GM21423 (cell line): ENCODE measurements around the gene CCDC198.
A peak's percentile ranks its signal among the peaks of the same experiment; 100 is the strongest.

ENCODE experiments used
- ATAC-seq: cut with Tn5 transposase; IDR thresholded peaks from one replicate; pipeline ENCODE4 v1.9.1; 2021; ENCODE audit warnings: mild to moderate bottlenecking, moderate library complexity; ENCODE audit not compliant: unreplicated experiment

Gene CCDC198, protein sequence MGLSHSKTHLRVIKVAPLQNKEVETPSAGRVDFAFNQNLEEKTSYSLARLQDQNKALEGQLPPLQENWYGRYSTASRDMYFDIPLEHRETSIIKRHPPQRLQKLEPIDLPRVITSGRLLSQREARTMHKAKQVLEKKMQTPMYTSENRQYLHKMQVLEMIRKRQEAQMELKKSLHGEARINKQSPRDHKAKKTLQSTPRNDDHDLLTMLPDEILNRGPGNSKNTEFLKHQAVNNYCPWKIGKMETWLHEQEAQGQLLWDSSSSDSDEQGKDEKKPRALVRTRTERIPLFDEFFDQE

GRCh38 chr14:57493467-57494181 lies at the start of gene CCDC198:
Gene CCDC198, minus strand, starts transcription at chr14:57493857. Its CDS starts 142 bp downstream, at chr14:57493715.
- peak; percentile 77 for ATAC-seq

- no peak for ATAC-seq
These were observed 39.6 kb upstream of the CCDC198 start for GRCh38 chr14:57533214-57533613.

GRCh38 chr14:57530571-57530970 lies 36.9 kb upstream of the CCDC198 start:
- no peak for ATAC-seq

GRCh38 chr14:57526942-57527341 lies 33.3 kb upstream of the CCDC198 start:
- no peak for ATAC-seq

DNA sequence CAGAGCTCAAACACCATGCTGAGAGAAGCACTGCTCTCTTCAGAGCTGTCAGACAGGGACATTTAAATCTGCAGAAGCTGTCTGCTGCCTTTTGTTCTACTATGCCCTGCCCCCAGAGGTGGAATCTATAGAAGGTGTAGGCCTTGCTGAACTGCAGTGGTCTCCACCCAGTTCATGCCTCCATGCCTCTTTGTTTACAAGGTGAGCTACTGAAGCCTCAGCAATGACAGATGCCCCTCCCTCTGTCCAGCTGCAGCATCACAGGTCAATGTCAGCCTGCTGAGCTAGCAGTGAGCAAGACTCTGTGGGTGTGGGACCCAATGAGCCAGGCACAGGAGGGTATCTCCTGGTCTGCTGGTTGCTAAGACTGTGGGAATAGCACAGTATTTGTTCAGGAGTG lies 25.4 kb upstream of the CCDC198 start:
- ATAC-seq: no peak

DNA sequence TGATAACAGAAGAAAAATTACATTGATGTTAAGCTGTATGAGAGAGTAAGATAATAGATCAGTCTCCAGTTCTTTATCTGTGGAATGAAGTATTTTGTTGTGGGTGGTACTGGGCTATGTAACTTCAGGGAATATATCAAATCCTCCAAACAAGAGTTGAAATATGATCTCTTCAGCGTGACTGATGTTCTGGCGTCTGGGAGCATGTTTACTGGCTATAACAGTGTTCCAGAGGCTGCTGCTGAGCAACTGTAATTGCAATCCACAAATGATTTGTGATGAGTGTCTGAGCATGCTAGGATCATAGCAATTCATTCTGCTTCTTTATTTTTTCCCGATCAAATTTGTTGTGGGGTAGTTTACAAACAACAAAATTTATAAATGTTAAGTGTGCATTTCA lies 18.6 kb upstream of the CCDC198 start:
- ATAC-seq: no peak

DNA sequence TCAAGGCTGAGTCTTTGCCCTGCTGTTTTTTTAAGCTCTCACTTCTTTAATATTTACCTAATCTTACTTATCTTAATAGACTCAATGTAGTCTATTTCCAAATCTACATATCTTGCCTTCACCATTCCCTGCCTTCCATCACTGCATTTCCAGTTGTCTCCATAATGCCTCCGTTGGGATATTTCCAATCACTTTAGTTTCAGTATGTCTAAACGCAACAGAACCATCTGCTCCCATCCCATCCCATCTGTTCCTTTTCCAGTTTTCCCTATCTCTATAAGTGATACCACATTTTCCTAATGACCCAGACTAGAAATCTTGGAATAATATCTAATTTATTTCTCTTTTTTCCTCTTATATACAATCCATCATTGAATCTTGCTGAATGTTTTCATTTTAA lies 15.1 kb upstream of the CCDC198 start:
- ATAC-seq: no peak

DNA sequence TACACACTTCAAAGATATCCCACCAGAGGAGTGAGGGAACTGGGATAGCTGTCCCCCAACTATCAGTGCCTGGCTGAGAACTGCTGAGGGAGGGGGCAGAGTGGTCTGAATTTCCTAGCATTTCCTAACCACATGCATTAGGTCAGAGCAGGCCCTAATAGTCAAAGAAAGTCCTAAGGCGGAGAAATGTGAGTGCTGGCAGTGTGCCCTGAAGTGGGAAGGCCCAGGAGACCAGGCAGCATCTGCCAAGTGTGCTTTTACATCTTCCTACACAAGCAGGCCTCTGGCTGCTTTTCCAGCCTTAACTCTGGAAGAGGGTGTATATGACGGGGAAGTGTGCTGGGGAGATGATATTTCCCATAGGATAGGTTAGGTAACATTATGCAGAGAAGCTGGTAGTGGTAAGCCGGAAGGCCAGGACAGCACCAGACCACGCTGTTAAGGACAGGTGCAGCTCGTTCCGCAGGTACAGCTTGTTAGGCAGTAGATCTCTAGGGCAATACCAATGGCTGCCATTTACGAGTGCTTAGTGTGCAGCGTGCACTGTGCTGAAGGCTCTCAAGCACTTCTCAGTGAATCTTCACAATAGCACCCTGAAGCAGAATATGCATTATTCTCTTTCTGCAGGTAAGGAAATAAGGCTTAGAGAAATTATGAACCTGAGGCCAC lies 9.1 kb upstream of the CCDC198 start:
- no peak for ATAC-seq

DNA sequence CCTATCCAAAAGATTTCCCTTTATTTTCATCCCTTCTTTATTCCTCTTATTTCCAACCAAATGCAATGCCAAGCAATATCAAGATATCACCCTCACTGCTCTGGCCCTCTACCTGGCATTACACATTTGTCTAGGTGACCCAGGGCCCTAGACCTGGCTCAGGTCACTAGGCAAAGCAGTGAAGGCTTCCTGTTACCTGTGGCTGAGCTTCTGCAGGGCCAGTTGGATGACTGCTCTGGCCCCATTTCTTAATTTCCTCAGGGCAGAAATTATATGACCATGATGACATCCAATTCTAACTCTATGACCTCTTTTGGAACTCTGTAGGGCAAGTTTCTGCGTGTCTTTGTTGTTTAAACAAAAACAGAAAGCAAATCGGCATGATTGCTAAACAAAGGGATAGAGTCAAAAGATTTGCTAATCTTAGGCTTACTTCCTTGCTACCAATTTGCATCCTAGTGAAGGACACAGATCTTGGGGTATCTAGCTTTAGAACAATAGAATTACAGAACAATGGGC lies 7.4 kb upstream of the CCDC198 start:
- ATAC-seq: no peak

DNA sequence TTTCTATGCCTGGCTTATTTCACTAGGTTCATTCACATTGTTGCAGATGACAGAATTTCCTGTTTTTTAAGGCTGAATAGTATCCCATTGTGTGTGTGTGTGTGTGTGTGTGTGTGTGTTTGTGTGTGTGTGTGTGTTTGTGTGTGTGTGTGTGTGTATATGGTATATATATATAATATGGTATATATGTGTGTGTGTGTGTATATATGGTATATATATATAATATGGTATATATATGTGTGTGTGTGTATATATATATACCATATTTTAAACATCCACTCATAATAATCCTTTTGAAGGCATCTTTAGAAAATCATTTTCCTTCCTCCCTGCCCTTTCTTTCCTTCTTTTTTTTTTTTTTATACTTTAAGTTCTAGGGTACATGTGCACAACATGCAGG lies 5.0 kb upstream of the CCDC198 start:
- no peak for ATAC-seq

- no peak for ATAC-seq
These were observed 4.4 kb upstream of the CCDC198 start for GRCh38 chr14:57498035-57498434.

GRCh38 chr14:57495416-57495815 lies 1.8 kb upstream of the CCDC198 start:
- peak; percentile 33 for ATAC-seq

DNA sequence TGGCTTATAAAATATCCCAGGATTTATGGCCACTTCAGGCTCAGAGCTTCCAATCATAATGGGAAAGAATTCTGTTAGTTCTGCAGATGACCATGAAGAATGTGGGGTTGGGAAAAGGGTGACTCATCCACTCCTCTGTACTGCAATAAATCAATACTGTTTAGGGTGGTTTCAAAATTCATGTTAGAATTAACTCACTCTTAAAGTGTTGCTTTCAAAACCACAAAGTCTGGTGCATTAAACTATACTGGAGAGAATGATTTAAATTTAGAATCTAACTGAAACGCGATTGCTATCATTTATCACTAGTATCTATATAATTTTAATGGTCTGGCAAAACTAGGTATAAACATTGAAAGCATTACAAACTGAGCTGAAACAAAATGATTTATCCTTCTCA lies 798 bp downstream of the CCDC198 start:
- ATAC-seq: no peak

GRCh38 chr14:57491640-57492039 lies 2.0 kb downstream of the CCDC198 start:
- no peak for ATAC-seq

GRCh38 chr14:57487771-57488170 lies 5.9 kb downstream of the CCDC198 start:
- ATAC-seq: no peak

DNA sequence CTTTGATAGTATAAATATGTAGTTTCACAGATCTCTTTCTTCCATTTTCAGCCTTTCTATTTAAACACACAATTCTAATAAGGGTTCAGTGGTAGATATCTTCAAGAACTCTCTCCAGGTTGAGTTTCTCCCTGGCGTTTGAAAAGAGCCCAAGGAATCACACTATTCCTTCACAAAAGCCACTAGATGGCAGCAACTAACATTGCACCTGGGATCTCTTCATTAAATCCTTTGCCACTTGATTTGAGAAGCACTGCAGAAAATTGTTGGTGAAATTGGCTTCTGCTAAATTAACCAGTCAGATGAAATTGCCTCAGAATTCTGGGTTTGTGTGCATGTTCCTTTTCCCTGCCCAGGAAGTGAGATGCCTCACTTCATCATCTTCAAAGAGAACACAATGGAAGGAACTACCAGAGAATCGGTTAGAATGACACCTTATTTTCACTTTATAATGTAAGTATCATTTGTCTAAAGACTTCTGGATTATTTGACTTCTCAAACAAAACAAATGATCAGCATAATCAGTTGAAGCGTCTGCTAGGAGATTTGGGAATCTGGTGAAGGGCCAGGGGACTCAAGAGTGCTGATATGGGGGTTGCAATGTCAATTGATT lies 6.8 kb downstream of the CCDC198 start:
- no peak for ATAC-seq

GRCh38 chr14:57485635-57486034 lies 8.0 kb downstream of the CCDC198 start:
- peak; percentile 96 for ATAC-seq

DNA sequence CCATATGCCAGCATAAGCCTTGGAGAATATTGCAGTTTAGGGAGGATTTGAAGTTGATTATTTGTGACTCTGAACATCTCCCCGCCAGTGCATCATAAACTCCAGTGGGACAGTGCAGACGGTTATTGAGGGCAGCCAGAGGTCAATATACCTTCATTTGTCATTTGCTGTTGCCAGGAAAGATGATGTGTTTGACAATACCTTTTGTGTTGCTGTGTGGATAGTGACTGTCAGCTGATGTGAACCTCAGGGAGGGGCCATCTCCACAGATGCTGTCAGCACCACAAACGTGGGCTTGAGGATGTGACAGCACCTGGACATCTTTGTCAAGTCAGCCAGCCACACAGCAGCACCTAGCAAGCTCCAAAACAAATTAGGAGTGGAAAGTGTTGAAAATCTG lies 11.5 kb downstream of the CCDC198 start:
- ATAC-seq: no peak

- ATAC-seq: no peak
These were observed 13.6 kb downstream of the CCDC198 start for GRCh38 chr14:57480051-57480450.

GRCh38 chr14:57479197-57479596 lies 14.5 kb downstream of the CCDC198 start:
- no peak for ATAC-seq

GRCh38 chr14:57478050-57478449 lies 15.6 kb downstream of the CCDC198 start:
- ATAC-seq: no peak
